Erythroblast (primary cell): Measurements from ENCODE around the gene GRM8.
"Not testable (repeated sequence)": the region's sequence is repeated elsewhere in the genome, so short reads cannot be mapped to it uniquely, and the experiment has no call there.

ENCODE experiments used
- DNase-seq, 2 experiments: peaks; one replicate each; lab custom pipeline; 2025; lab: John Stamatoyannopoulos, UW
- GATA1 ChIP-seq: IDR thresholded peaks from 2 replicates; pipeline ENCODE4 v1.6.1; 2011; ENCODE audit warnings: low read depth, mild to moderate bottlenecking, control low read depth, low read length, moderate library complexity
- POLR2A ChIP-seq: IDR thresholded peaks from 2 replicates; pipeline ENCODE4 v1.6.1; 2011; ENCODE audit warnings: mild to moderate bottlenecking, low read length

Gene GRM8

GRCh38 chr7:126948664-126949063 is 304.1 kb downstream of the GRM8 start:
- no peak for TF ChIP-seq GATA1
- no peak for TF ChIP-seq POLR2A
- DNase-seq, result no peak

- TF ChIP-seq POLR2A (no peak), GATA1 (no peak)
- no peak for DNase-seq
Measured at GRCh38 chr7:126940723-126941307, 311.9 kb downstream of the GRM8 start.

DNA sequence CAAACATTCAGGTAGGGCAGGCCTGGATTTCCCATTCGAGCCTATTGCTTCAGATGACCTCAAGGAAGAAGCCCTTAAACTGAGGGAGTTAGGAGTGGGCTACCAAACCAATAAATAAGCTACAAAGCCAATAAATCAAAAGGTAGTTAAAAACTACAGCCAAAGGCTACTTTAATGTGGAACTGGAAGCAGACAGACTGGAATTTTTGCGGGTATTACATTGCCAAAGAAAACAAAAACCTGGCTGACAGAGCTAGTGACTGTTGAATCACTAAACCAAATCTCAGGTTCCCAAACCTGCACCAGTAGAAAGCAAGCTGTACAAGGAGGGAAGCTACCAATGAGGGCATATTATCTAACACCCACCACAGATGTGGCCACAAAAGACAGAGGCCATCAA is 315.6 kb downstream of the GRM8 start:
- DNase-seq, result no peak
- TF ChIP-seq GATA1, result no peak
- TF ChIP-seq POLR2A, result no peak

- no peak for DNase-seq
- TF ChIP-seq GATA1, result no peak
- no peak for TF ChIP-seq POLR2A
Measured at GRCh38 chr7:126931581-126931980, 321.2 kb downstream of the GRM8 start.

DNA sequence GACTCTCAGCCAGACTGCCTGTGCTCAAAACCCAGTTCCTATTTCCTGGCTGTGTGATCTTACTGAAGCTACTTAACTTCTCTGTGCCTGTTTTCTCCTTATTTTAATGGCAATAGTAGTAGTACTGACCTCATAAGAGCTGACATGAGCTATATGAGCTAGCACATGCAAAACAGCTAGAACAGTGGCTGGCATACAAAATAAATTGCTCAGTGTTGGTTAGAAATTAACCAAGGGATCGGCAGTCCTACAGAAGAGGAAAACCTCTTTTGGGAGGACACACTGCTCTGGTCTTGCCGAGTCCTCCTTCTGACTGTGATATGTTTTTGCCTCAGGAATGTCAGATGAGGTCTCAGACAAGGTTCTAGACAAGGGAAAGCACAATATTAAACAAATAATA is 322.6 kb downstream of the GRM8 start:
- no peak for TF ChIP-seq GATA1
- TF ChIP-seq POLR2A, result no peak
- no peak for DNase-seq

DNA sequence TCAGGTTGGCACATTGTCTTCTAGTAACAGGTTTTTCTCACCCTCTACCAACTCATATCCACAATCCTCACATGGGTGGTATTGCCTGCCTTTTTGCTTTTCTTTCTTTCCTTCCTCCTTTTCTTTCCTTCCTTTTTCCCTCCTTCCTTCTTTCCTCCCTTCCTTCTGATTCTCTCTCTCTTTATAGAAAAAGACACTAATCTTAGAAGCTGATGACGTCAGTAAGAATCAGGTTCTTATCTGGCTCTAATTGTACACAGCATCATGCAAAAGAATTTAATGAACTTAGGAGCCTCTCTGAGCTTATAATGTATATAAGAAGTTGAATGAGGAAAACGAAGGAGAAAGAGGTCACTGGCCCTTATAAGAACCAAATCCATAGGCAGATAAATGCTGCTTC is 328.3 kb downstream of the GRM8 start:
- TF ChIP-seq POLR2A, result no peak
- TF ChIP-seq GATA1, result no peak
- no peak for DNase-seq

- not testable (repeated sequence) for DNase-seq
Measured at GRCh38 chr7:126911627-126912026, 341.1 kb downstream of the GRM8 start.

- DNase-seq, result not testable (repeated sequence)
Measured at GRCh38 chr7:126908564-126908963, 344.2 kb downstream of the GRM8 start.

- not testable (repeated sequence) for DNase-seq
Measured at GRCh38 chr7:126907657-126908056, 345.1 kb downstream of the GRM8 start.

GRCh38 chr7:126905255-126905654 is 347.5 kb downstream of the GRM8 start:
- DNase-seq, result not testable (repeated sequence)

GRCh38 chr7:126901041-126901765 is 351.5 kb downstream of the GRM8 start:
- not testable (repeated sequence) for DNase-seq

DNA sequence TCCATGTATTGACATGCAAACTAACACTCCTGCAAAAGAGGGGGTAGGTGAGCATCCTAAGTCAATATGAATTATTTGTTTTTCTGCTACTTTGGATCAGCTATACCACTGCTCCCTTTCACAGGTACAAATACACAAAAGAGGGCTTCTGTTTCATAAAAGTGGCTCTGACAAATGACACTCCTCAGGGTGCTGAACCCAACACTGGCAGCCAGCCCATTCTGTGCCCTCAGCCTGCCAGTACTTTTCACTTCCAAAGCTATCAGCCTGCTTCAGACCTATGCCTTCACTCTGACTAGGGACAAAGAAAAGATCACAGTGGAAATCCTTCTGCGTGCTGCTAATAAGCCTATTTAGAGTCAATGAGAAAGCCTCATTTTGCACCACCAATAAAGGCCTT is 364.8 kb downstream of the GRM8 start:
- not testable (repeated sequence) for DNase-seq

DNA sequence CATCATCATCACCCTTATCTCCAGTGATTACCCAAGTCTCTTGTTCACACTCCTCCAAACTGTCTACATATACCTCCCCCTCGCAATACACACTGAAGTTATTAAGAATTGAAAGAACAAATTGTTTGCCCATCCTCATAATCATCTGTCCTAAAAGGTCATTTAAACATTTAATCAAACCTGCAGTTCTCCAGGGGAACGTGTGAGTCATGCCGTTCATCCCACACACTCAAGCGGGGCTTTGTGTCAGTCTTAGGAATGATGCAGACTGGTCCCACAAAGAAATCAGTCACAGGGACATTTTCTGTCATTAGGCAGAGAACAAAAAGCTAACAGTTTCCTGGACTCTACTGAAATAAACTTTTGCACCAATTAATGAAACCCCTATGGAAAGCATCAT is 365.2 kb downstream of the GRM8 start:
- not testable (repeated sequence) for DNase-seq

GRCh38 chr7:126882730-126883129 is 370.0 kb downstream of the GRM8 start:
- DNase-seq, result not testable (repeated sequence)

- DNase-seq, result not testable (repeated sequence)
Measured at GRCh38 chr7:126881908-126882307, 370.8 kb downstream of the GRM8 start.

GRCh38 chr7:126881315-126881714 is 371.4 kb downstream of the GRM8 start:
- TF ChIP-seq GATA1 (no peak), POLR2A (no peak)
- no peak for DNase-seq

DNA sequence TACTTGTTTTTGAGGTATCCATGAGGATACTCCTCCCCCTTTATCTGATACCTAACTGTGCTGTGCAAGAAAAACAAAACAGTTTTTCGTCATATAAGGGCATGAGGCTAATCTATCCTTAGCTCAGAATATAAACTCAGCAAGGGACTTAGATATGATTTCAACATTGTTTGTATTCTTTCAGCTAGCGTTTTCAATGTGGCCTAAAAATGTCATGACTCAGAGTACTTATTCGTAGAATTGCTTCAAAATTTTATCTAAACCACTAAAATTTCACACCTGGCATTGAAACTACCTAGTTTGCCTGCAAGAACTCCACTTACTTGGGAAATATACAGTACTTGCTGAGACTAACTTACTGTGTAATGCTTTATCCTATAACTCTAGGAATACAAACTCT is 376.2 kb downstream of the GRM8 start:
- not testable (repeated sequence) for DNase-seq
